Hematopoietic multipotent progenitor cell treated with erythropoietin and hydrocortisone succinate and interleukin-3 and kit ligand, for 6 days (in vitro differentiated cells): Measurements from ENCODE around the gene SMURF1.
A peak's percentile ranks its signal among the peaks of the same experiment; 100 is the strongest.

Experiments used
- DNase-seq: peaks from one replicate; pipeline ENCODE4 v3.0.0-alpha.2; 2015

SMURF1 gene

GRCh38 chr7:99027841-99028240 lies 116.1 kb downstream of the SMURF1 start:
- DNase-seq: no peak

- DNase-seq: no peak
Measured at GRCh38 chr7:99027241-99027640, 116.7 kb downstream of the SMURF1 start.

GRCh38 chr7:99024066-99024465 lies 119.8 kb downstream of the SMURF1 start:
- DNase-seq: no peak

GRCh38 chr7:99021941-99022560 lies 121.9 kb downstream of the SMURF1 start:
- peak; percentile 21 for DNase-seq

GRCh38 chr7:99020413-99020715 lies 123.5 kb downstream of the SMURF1 start:
- no peak for DNase-seq

GRCh38 chr7:99019523-99020412 lies 124.1 kb downstream of the SMURF1 start:
- DNase-seq: no peak

- DNase-seq: no peak
Measured at GRCh38 chr7:99016196-99016595, 127.7 kb downstream of the SMURF1 start.

GRCh38 chr7:99014113-99014985 lies 129.6 kb downstream of the SMURF1 start:
- DNase-seq: no peak

GRCh38 chr7:99013266-99014112 lies 130.4 kb downstream of the SMURF1 start:
- DNase-seq: no peak

GRCh38 chr7:99012722-99013121 lies 131.2 kb downstream of the SMURF1 start:
- no peak for DNase-seq

GRCh38 chr7:99011706-99012404 lies 132.1 kb downstream of the SMURF1 start:
- DNase-seq: no peak

- DNase-seq: no peak
Measured at GRCh38 chr7:99011341-99011705, 132.6 kb downstream of the SMURF1 start.

- no peak for DNase-seq
Measured at GRCh38 chr7:99010281-99010680, 133.6 kb downstream of the SMURF1 start.

- no peak for DNase-seq
Measured at GRCh38 chr7:99008921-99009530, 134.9 kb downstream of the SMURF1 start.

GRCh38 chr7:99008181-99008631 lies 135.7 kb downstream of the SMURF1 start:
- DNase-seq: no peak

GRCh38 chr7:99006739-99007424 lies 137.0 kb downstream of the SMURF1 start:
- no peak for DNase-seq

GRCh38 chr7:99005776-99006175 lies 138.1 kb downstream of the SMURF1 start:
- DNase-seq: no peak

- DNase-seq: no peak
Measured at GRCh38 chr7:99004781-99005500, 139.0 kb downstream of the SMURF1 start.

GRCh38 chr7:99004216-99004615 lies 139.7 kb downstream of the SMURF1 start:
- no peak for DNase-seq

GRCh38 chr7:99003419-99003818 lies 140.5 kb downstream of the SMURF1 start:
- DNase-seq: no peak
